HG03135 (cell line): Measurements from ENCODE around the gene CTSO.
"Not testable (repeated sequence)": the region's sequence is repeated elsewhere in the genome, so short reads cannot be mapped to it uniquely, and the experiment has no call there.

Experiments used
- ATAC-seq: cut with Tn5 transposase; IDR thresholded peaks from one replicate; pipeline ENCODE4 v1.9.1; 2021; ENCODE audit warnings: mild to moderate bottlenecking, moderate library complexity; ENCODE audit not compliant: unreplicated experiment

The CTSO gene

GRCh38 chr4:155956461-155956860 lies 2.8 kb upstream of the CTSO start:
- no peak for ATAC-seq

DNA sequence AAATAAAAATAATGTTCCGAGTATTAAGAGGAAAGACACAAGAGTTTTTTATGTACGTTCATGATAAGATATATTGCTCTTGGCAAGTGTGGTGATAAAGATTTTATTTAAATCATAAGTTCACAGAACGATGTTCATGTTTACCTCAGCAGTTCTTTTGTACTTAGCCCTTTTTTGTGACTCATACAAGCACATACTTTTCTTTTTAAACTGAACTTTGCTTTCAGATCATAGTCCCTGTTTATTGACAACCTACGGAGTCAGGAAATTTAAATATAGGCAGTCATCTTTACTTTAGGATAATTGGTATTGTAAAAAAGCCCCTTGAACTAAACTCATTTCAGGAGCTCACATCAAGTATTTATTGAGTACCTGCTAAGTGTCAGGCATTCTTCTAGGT lies 1.3 kb upstream of the CTSO start:
- no peak for ATAC-seq

DNA sequence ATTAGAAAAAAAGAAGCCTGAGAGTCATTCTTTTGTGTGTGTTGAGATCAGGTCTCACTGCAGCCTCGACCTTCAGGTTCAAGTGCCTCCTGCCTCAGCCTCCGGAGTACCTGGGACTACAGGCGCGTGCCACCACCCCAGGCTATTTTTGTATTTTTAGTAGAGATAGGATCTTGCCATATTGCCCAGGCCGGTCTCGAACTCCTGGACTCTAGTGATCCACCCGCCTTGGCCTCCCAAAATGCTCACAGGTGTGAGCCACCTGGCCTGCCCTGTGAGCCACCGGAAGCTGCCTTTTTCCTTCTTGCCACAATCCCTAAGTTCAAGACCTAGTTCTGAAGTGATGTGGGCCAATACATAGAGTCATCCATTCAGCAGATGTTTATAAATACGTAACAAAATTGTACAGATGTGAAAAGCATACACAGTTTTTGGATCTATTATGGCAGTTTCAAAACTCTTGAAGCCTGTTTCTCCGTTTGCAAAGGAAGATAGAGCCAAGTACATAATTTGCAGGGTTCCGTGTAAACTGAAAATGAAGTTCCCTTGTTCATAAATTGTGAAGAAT lies 536 bp upstream of the CTSO start:
- no peak for ATAC-seq

DNA sequence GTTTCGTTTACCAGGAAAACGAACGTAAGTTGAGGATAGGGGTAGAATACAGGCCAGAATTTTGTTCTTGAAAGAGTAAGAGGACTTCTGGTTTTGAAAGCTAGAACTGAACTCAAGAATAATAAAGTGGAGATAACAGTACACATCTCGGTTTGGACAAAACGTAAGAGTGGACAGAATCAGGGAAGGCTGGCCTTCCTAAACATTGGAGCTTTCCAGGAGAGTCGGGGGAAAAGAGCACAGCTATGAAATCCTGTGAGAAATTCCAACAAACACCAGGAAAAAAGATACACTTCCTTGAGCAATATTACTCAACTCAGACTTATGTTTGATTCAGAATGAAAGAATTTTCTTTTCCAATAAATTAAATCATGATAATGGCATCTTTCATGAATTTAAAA lies 1.2 kb downstream of the CTSO start:
- no peak for ATAC-seq

- no peak for ATAC-seq
Observed at GRCh38 chr4:155950461-155950860, 3.2 kb downstream of the CTSO start.

DNA sequence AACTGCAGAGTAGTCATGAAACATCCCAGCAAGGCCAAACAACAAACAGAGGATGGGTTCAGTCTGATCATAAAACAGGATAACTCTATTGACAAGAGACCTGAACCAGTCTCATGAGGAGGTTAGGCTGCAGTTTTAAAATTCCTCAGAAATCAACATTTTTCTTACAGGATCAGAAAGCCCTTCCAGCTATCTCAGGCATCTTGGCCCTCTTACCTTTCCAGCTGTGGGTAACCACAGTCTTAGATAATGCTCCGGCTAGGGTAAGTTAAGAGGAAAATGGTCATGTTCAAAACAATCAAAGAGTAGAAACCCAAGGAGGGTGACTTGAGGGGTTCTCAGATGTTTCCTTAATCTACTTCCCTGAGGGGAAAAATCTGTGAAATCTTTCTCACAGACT lies 5.1 kb downstream of the CTSO start:
- ATAC-seq: no peak

DNA sequence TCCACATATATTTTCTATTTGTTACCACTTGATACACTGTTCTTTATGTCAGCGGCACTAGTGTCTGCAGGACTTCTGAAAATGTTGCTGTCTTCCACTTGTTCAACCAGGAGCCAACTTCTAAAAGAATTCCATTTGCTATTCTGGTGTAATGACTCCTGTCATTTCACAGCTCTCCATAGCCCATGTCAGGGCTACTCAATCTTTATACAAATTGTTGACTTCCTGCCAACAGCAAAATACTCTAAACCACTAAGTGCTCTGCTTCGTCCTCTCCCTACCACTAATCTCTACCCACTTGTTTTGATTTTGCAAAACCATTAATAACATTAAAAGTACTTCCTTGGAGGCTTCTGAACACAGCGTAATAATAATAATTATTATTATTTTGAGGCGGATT lies 7.2 kb downstream of the CTSO start:
- no peak for ATAC-seq

- ATAC-seq: no peak
Observed at GRCh38 chr4:155944516-155944915, 9.2 kb downstream of the CTSO start.

DNA sequence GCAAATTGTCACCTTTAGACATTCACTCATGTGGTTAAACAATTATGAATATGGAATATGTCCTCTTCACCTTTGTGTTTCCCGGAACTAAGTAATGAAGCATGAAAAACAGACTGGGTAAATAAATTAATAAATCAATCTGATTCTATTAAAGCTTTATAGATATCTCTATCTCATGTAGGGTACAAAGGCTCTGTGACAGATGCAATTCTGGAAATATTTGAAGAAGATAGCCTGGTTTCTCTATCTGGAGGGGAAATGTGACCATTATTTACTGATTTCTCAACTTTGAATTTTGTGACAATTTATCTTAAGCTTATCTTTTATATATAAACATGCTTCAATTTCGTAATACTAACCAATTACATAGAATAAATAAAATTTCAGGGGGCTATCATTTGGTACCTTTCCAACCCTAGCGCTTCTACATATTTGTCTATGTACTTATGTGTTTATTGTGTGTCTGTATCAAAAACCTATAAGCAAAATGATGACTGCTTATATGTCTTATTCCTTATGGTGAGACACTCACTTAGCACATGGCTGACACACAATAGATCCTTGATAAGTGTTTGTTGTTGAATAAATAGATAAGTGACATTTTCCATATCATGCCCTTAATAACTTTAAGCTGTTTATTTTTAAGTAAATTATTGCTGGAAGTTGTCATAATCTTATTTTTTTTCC lies 9.9 kb downstream of the CTSO start:
- ATAC-seq: no peak

GRCh38 chr4:155941820-155942219 lies 11.8 kb downstream of the CTSO start:
- no peak for ATAC-seq

DNA sequence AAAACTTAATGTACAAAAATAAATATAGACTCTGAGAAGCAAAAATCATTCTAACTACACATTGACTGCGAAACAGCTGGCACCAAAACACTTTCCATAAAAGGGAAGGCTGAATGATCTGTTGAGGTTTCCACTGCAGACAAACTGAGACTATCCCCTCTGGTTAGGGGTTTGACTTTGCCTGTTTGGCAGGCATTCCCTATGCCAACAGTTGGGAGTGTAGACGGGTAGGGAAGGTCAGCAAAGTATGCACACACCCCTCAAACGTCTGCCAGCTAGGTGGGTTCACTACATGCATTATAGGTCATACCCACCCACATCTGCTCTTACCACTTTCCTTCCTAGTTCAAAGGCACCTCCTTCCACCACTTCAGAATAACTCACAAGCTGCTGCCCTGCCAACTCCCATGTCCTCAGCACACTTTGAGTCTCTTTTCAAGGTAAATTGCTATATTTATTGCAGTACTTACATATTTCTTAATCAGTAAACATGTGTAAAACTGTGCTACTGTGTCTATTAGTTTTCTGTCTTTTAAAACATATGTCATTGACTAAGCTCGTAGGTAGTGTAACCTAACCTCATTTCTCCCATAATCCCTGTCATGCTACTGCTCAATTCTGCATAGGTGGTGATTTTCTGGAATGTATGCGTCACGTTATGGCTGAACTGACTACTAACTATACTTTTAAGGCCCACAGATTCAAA lies 12.4 kb downstream of the CTSO start:
- no peak for ATAC-seq

DNA sequence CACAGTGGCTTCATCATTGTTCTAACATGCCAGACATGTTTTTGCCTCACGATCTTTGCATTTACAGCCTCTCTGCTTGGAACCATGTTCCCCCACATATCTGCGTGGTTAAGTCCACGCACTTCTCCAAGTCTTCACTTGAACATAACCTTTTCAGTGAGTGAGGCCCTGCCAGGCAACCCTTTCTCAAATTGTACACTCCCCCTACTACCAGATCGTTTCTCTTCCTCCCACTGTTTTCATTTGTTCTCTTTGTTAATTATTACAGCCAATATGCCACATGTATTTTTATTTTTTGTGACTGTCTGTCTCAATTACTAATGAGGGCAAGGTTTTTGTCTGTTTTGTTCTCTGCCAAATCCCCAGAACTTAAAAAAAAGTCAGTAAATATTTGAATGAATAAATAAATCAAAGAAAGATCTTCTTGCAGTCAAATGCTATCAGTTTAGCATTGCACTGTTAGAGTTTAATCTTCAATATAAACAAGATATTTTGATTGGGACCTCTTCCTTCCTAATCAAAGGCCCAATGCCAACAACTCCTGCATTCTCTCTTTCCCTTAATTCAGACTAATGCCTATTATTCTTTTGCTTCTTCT lies 18.2 kb downstream of the CTSO start:
- no peak for ATAC-seq

DNA sequence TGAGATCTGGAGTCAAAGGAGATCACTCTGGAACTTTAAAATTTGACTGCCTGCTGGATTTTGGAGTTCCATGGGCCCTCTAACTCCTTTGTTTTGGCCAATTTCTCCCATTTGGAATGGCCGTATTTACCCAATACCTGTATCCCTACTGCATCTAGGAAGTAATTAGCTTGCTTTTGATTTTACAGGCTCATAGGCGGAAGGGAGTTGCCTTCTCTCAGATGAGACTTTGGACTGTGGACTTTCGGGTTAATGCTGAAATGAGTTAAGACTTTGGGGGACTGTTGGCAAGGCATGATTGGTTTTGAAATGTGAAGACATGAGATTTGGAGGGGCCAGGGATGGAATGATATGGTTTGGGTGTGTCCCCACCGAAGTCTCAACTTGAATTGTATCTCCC lies 19.0 kb downstream of the CTSO start:
- ATAC-seq: not testable (repeated sequence)

- ATAC-seq: no peak
Observed at GRCh38 chr4:155931634-155932033, 22.0 kb downstream of the CTSO start.

GRCh38 chr4:155930330-155930729 lies 23.3 kb downstream of the CTSO start:
- ATAC-seq: no peak

DNA sequence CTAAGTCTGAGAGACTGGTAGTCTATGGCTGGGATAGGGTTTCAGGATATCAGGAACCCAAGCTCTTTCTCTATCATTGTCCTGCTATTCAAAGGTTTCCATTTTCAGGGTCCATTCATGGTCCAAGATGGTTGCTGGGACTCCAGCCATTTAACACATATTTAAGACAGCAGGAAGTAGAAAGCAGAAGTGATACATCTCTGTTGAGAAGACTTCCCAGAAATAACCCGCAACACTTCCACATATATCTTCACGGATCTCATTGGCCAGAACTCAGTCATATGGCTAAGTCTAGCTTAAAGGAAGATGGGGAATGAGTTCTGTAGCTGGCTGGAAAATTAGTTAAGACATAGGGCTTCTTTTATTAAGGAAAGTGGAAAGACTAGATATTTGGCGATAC lies 23.8 kb downstream of the CTSO start:
- ATAC-seq: peak; percentile 57

DNA sequence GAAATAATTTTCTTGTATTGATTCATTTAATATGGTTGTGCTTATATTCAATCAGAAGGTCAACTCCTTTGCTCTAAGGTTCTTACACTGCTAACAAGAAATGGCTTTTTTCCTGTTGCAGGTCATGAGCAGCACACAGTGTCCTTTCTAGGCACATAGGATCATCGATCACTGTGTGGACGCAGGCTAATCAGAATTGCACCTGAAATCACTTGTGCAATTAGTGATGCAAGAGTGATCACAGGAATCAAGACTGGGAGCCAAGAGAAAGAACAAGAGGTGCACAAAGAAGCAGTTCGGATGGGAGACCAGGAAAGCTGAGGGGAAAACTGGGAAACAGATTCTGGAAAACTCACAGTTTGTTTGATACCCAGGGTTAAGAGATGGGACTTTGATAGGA lies 29.0 kb downstream of the CTSO start:
- no peak for ATAC-seq

- ATAC-seq: no peak
Observed at GRCh38 chr4:155921597-155921996, 32.1 kb downstream of the CTSO start.

- ATAC-seq: no peak
Observed at GRCh38 chr4:155914782-155915181, 38.9 kb downstream of the CTSO start.

GRCh38 chr4:155911905-155912304 lies 41.8 kb downstream of the CTSO start:
- ATAC-seq: no peak

- no peak for ATAC-seq
Observed at GRCh38 chr4:155909615-155910226, 43.9 kb downstream of the CTSO start.
